ENCODE results near the gene TMEFF2. TPM values are rescaled to one million over a fixed set of nuclear protein-coding genes. Genes with fewer than 3 reads are reported as not detected.

TMEFF2 gene
- polyA plus RNA-seq, 1 of the 3 experiments (the other 2 are of a cell fraction) = 5.4 TPM

- TF ChIP-seq REST (IDR thresholded peaks at IDR 0.05; ENCODE audit: low read depth, low read length) (no peak), TCF12 (IDR thresholded peaks at IDR 0.05) (peak; percentile 48), SIN3A (IDR thresholded peaks at IDR 0.05; ENCODE audit: borderline replicate concordance, low read depth, low read length) (no peak), NFIC (IDR thresholded peaks at IDR 0.05; ENCODE audit: borderline replicate concordance) (no peak), USF2 (IDR thresholded peaks at IDR 0.05; ENCODE audit: borderline replicate concordance, low read depth, low read length) (no peak), MEF2A (IDR thresholded peaks at IDR 0.05; ENCODE audit: borderline replicate concordance, low read depth) (0 out of 2 replicates have a peak, but pooled peaks have one; percentile 31)
Measured at GRCh38 chr2:192124571-192124970, 70.2 kb downstream of the TMEFF2 start (continued).

GRCh38 chr2:192123847-192124246 lies 70.9 kb downstream of the TMEFF2 start:
- Histone ChIP-seq H2AFZ (ENCODE audit: low read depth) (no peak overlapping the region), H3K4me3 (ENCODE audit: low read depth in 2 of 2, low read length in 1 of 2) (no peak overlapping the region), H3K4me2 (no peak overlapping the region), H3F3A (replicated peaks; ENCODE audit: insufficient read depth) (peaks cover 8% of the 10 kb centered on the region), H4K20me1 (ENCODE audit: insufficient read depth) (no peaks in the 10 kb centered on the region), H3K9ac (no peak overlapping the region), H3K27me3 (ENCODE audit: insufficient read depth) (no peaks in the 10 kb centered on the region), H3K36me3 (replicated peaks in 1 of 2; ENCODE audit: control insufficient read depth in 1 of 2, insufficient read depth in 2 of 2, low read length in 1 of 2) (no peaks in the 10 kb centered on the region), H3K4me1 (ENCODE audit: control insufficient read depth in 1 of 2, insufficient read depth in 2 of 2, low read depth in 1 of 2, low read length in 1 of 2) (peaks cover 3 to 5% of the 10 kb centered on the region in 2 experiments; a peak in 2 of 4 replicates), H3K9me3 (no peaks in the 10 kb centered on the region), H3K9me2 (no peaks in the 10 kb centered on the region), H3K79me2 (ENCODE audit: insufficient read depth) (no peaks in the 10 kb centered on the region), H3K27ac (ENCODE audit: low read depth in 2 of 2, low read length in 1 of 2) (peak overlapping the region; percentile 49 to 69; a peak in 2 of 4 replicates)
- no peak for DNase-seq
- POLR2A ChIA-PET = no interaction called here
- no peak for TF ChIP-seq FOSL2 (IDR thresholded peaks at IDR 0.05; ENCODE audit: borderline replicate concordance, low read depth)
- TF ChIP-seq REST (IDR thresholded peaks at IDR 0.05; ENCODE audit: low read depth, low read length) = no peak
- no peak for TF ChIP-seq TCF12 (IDR thresholded peaks at IDR 0.05)
- no peak for TF ChIP-seq SMC3 (IDR thresholded peaks at IDR 0.05; ENCODE audit: low read depth, low read length)
- TF ChIP-seq USF1 (IDR thresholded peaks at IDR 0.05; ENCODE audit: borderline replicate concordance, low read depth) = no peak
- CTCF ChIA-PET = interaction anchor here (1.0 to 4.8 kb wide), 2 partner anchors 18 to 38 kb away, joined by 3 to 19 read pairs; no protein-coding TSS in a partner anchor
